Cardiac fibroblast (primary cell): Measurements from ENCODE around the gene TAS1R2.

Experiments
- DNase-seq, 2 donors: peaks; one replicate each; pipeline versions ENCODE4 v3.0.0 to v3.0.0-alpha.2; 2010; ENCODE audit warnings: low read depth in 2 of 2
- H3K4me3 ChIP-seq, 2 donors: replicated peaks in 1 of 2; 1 replicate in 1 of 2; 2 replicates in 1 of 2; pipeline ENCODE4 v1.5.1; 2011; ENCODE audit warnings: low read depth in 2 of 2, low read length in 2 of 2, mild to moderate bottlenecking in 2 of 2, moderate library complexity in 1 of 2
- CTCF ChIP-seq: IDR thresholded peaks from one replicate; pipeline ENCODE4 v1.5.1; 2011; ENCODE audit warnings: low read depth, mild to moderate bottlenecking, low read length, inconsistent platforms

Gene TAS1R2

GRCh38 chr1:18884419-18884717, 24.9 kb upstream of the TAS1R2 start:
- H3K4me3 ChIP-seq = no peak overlapping the region
- DNase-seq = no peak
- no peak for TF ChIP-seq CTCF

- peak; percentile 95 for TF ChIP-seq CTCF
- H3K4me3 ChIP-seq = no peak overlapping the region
- DNase-seq = peak; percentile 75 to 80
Observed at GRCh38 chr1:18883636-18884418, 24.4 kb upstream of the TAS1R2 start.

- no peak for DNase-seq
- no peak for TF ChIP-seq CTCF
- no peak overlapping the region for H3K4me3 ChIP-seq
Observed at GRCh38 chr1:18883079-18883478, 23.6 kb upstream of the TAS1R2 start.

GRCh38 chr1:18882486-18882885, 23.0 kb upstream of the TAS1R2 start:
- peak in 1 of 2 donors; percentile 29 for DNase-seq
- TF ChIP-seq CTCF = no peak
- H3K4me3 ChIP-seq = no peak overlapping the region

- DNase-seq = no peak
- H3K4me3 ChIP-seq = no peak overlapping the region
- no peak for TF ChIP-seq CTCF
Observed at GRCh38 chr1:18881642-18882431, 22.4 kb upstream of the TAS1R2 start.

GRCh38 chr1:18881164-18881563, 21.7 kb upstream of the TAS1R2 start:
- DNase-seq = no peak
- no peak overlapping the region for H3K4me3 ChIP-seq
- no peak for TF ChIP-seq CTCF
